Stimulated activated CD4-positive, alpha-beta T cell treated with anti-CD3 and anti-CD28 coated beads, Interleukin-15, amount 100 ng/mL, for 48 hours (primary cell): Measurements from ENCODE around the gene ANKRD22.
"Not testable (repeated sequence)": the region's sequence is repeated elsewhere in the genome, so short reads cannot be mapped to it uniquely, and the experiment has no call there.

Experiments used
- DNase-seq, 2 donors: peaks; one replicate each; pipeline ENCODE4 v3.0.0-alpha.2; 2020; ENCODE audit warnings: low read depth in 2 of 2

Gene ANKRD22

GRCh38 chr10:88877298-88877697 is 25.7 kb upstream of the ANKRD22 start:
- no peak for DNase-seq

GRCh38 chr10:88875081-88875480 is 23.4 kb upstream of the ANKRD22 start:
- no peak for DNase-seq

GRCh38 chr10:88874281-88874680 is 22.6 kb upstream of the ANKRD22 start:
- no peak for DNase-seq

GRCh38 chr10:88873757-88874156 is 22.1 kb upstream of the ANKRD22 start:
- DNase-seq = no peak

GRCh38 chr10:88870089-88870488 is 18.4 kb upstream of the ANKRD22 start:
- no peak for DNase-seq

GRCh38 chr10:88866454-88866853 is 14.8 kb upstream of the ANKRD22 start:
- DNase-seq = no peak

GRCh38 chr10:88865281-88865876 is 13.7 kb upstream of the ANKRD22 start:
- DNase-seq = no peak

GRCh38 chr10:88861036-88861435 is 9.4 kb upstream of the ANKRD22 start:
- no peak for DNase-seq

GRCh38 chr10:88858491-88858890 is 6.8 kb upstream of the ANKRD22 start:
- DNase-seq = no peak

GRCh38 chr10:88857831-88858230 is 6.2 kb upstream of the ANKRD22 start:
- no peak for DNase-seq

- DNase-seq = no peak
Measured at GRCh38 chr10:88854684-88855083, 3.0 kb upstream of the ANKRD22 start.

- no peak for DNase-seq
Measured at GRCh38 chr10:88853155-88853881, 1.7 kb upstream of the ANKRD22 start.

GRCh38 chr10:88852327-88852726 is 683 bp upstream of the ANKRD22 start:
- DNase-seq = no peak

- DNase-seq = no peak
Measured at GRCh38 chr10:88850712-88851111, 932 bp downstream of the ANKRD22 start.

GRCh38 chr10:88849234-88849633 is 2.4 kb downstream of the ANKRD22 start:
- DNase-seq = no peak

GRCh38 chr10:88848499-88848898 is 3.1 kb downstream of the ANKRD22 start:
- DNase-seq = no peak

- no peak for DNase-seq
Measured at GRCh38 chr10:88843171-88843570, 8.5 kb downstream of the ANKRD22 start.

GRCh38 chr10:88841316-88842111 is 10.1 kb downstream of the ANKRD22 start:
- no peak for DNase-seq

GRCh38 chr10:88840881-88841280 is 10.8 kb downstream of the ANKRD22 start:
- no peak for DNase-seq

- no peak for DNase-seq
Measured at GRCh38 chr10:88840104-88840503, 11.5 kb downstream of the ANKRD22 start.

GRCh38 chr10:88838766-88839350 is 12.8 kb downstream of the ANKRD22 start:
- DNase-seq = no peak

GRCh38 chr10:88837632-88838031 is 14.0 kb downstream of the ANKRD22 start:
- not testable (repeated sequence) for DNase-seq

GRCh38 chr10:88835910-88836221 is 15.8 kb downstream of the ANKRD22 start:
- no peak for DNase-seq
